Esophagus squamous epithelium (tissue), 4 donors: ENCODE measurements around the gene NUDCD2.
"Not testable (repeated sequence)": the region's sequence is repeated elsewhere in the genome, so short reads cannot be mapped to it uniquely, and the experiment has no call there.

ENCODE experiments used
- POLR2A ChIP-seq, 4 donors: fragments of 450-650 bp; IDR thresholded peaks; one replicate each; pipeline ENCODE4 v1.6.1; 2017; ENCODE audit warnings: antibody characterized with exemption in 4 of 4, mild to moderate bottlenecking in 4 of 4, moderate library complexity in 3 of 4
- TF ChIP-seq, protein P1 (sequence below), 6 experiments: fragments of 450-650 bp in 4 of 6; fragments of 200-600 bp in 2 of 6; sonication (generic) in 2 of 6; IDR thresholded peaks; one replicate each; pipeline ENCODE4 v1.5.1; 2016 to 2019; ENCODE audit warnings: antibody characterized with exemption in 6 of 6, mild to moderate bottlenecking in 4 of 6, moderate library complexity in 4 of 6

GRCh38 chr5:163415673-163416072 is 44.2 kb downstream of the NUDCD2 start:
- TF ChIP-seq POLR2A (IDR thresholded peaks at IDR 0.05) = not testable (repeated sequence)
- TF ChIP-seq, protein P1, sequence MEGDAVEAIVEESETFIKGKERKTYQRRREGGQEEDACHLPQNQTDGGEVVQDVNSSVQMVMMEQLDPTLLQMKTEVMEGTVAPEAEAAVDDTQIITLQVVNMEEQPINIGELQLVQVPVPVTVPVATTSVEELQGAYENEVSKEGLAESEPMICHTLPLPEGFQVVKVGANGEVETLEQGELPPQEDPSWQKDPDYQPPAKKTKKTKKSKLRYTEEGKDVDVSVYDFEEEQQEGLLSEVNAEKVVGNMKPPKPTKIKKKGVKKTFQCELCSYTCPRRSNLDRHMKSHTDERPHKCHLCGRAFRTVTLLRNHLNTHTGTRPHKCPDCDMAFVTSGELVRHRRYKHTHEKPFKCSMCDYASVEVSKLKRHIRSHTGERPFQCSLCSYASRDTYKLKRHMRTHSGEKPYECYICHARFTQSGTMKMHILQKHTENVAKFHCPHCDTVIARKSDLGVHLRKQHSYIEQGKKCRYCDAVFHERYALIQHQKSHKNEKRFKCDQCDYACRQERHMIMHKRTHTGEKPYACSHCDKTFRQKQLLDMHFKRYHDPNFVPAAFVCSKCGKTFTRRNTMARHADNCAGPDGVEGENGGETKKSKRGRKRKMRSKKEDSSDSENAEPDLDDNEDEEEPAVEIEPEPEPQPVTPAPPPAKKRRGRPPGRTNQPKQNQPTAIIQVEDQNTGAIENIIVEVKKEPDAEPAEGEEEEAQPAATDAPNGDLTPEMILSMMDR (IDR thresholded peaks at IDR 0.05) = not testable (repeated sequence)
